Epithelial cell of proximal tubule (primary cell): ENCODE data around the gene ZNF511. TPM values are rescaled to one million over a fixed set of nuclear protein-coding genes. Genes with fewer than 3 reads are reported as not detected.

Source experiments
- DNase-seq: peaks from one replicate; pipeline ENCODE4 v3.0.0-alpha.2; 2011; ENCODE audit warnings: low read depth
- H3K4me3 ChIP-seq: 2 replicates; pipeline ENCODE4 v1.5.1; 2011; ENCODE audit warnings: low read depth, mild to moderate bottlenecking, low read length
- CTCF ChIP-seq: conservative IDR thresholded peaks from 2 replicates; pipeline ENCODE4 v1.5.1; 2012; ENCODE audit warnings: low read depth, mild to moderate bottlenecking, low read length
- total RNA-seq: library from RNA; depleted of rRNA; stranded (reverse); fragments of >200 nt; gene quantifications from 2 replicates; pipeline ENCODE4 v1.2.3, GENCODE V29; 2015

The ZNF511 gene
- total RNA-seq, 1 donor from 2014 or later, result 28.8 TPM

GRCh38 chr10:133355266-133355665, 46.6 kb downstream of the ZNF511 start:
- DNase-seq, result no peak
- TF ChIP-seq CTCF, result no peak
- H3K4me3 ChIP-seq, result no peak overlapping the region

GRCh38 chr10:133355991-133356390, 47.3 kb downstream of the ZNF511 start:
- H3K4me3 ChIP-seq, result no peak overlapping the region
- DNase-seq, result no peak
- TF ChIP-seq CTCF, result no peak

- H3K4me3 ChIP-seq, result peak overlapping the region; percentile 68
- no peak for TF ChIP-seq CTCF
- no peak for DNase-seq
Measured at GRCh38 chr10:133356549-133357284, 48.0 kb downstream of the ZNF511 start.

GRCh38 chr10:133357285-133358161, 48.8 kb downstream of the ZNF511 start, which contains the start of gene FUOM:
Gene FUOM, minus strand, starts transcription at chr10:133358019. Its CDS starts 12 bp downstream, at chr10:133358007.
- DNase-seq, result no peak
- peak within 1 kb of the TSS; percentile 68 for H3K4me3 ChIP-seq
- no peak for TF ChIP-seq CTCF

- no peak for TF ChIP-seq CTCF
- DNase-seq, result no peak
- no peak overlapping the region for H3K4me3 ChIP-seq
Measured at GRCh38 chr10:133358162-133358924, 49.6 kb downstream of the ZNF511 start.

- DNase-seq, result no peak
- no peak overlapping the region for H3K4me3 ChIP-seq
- no peak for TF ChIP-seq CTCF
Measured at GRCh38 chr10:133358925-133359310, 50.2 kb downstream of the ZNF511 start.
